A673 (cell line): ENCODE data around the gene AR. TPM values are rescaled to one million over a fixed set of nuclear protein-coding genes. Genes with fewer than 3 reads are reported as not detected.

Experiments used
- BruUV-seq: library from RNA; stranded (reverse); fragments of 400-500 nt; replicated peaks from 2 replicates; lab custom pipeline; 2021; lab: Mats Ljungman, UMichigan
- CTCF ChIA-PET: fragments of 300-600 bp; sonication (Branson Sonifier 250); formaldehyde crosslinking; loops from one replicate; lab custom pipeline; 2022; ENCODE audit warnings: antibody characterized with exemption; lab: Charles Lee
- POLR2A ChIA-PET: fragments of 300-600 bp; sonication (Branson Sonifier 250); formaldehyde crosslinking; loops from one replicate; lab custom pipeline; 2022; ENCODE audit warnings: antibody characterized with exemption; ENCODE audit not compliant: low non-redundant PET; lab: Charles Lee
- DNase-seq: peaks from one replicate; pipeline ENCODE4 v3.0.0-alpha.2; 2015; ENCODE audit warnings: low spot score
- H3K27ac ChIP-seq: fragments of 200-600 bp; sonication (generic); 2 replicates; pipeline ENCODE4 v1.5.1; 2016; ENCODE audit warnings: mixed run types, low read depth, mild to moderate bottlenecking, mixed read lengths, antibody characterized with exemption, low read length; ENCODE audit not compliant: poor library complexity, severe bottlenecking
- H3K27me3 ChIP-seq: fragments of 200-600 bp; sonication (generic); replicated peaks from 2 replicates; pipeline ENCODE4 v1.6.1; 2017; ENCODE audit warnings: mixed run types, low read depth, mild to moderate bottlenecking, mixed read lengths, antibody characterized with exemption, low read length; ENCODE audit not compliant: insufficient read depth, poor library complexity
- H3K36me3 ChIP-seq: fragments of 200-600 bp; sonication (generic); 2 replicates; pipeline ENCODE4 v1.6.1; 2016; ENCODE audit warnings: mixed run types, mild to moderate bottlenecking, mixed read lengths, antibody characterized with exemption, low read length; ENCODE audit not compliant: insufficient read depth, poor library complexity, severe bottlenecking
- H3K4me1 ChIP-seq: fragments of 200-600 bp; sonication (generic); 2 replicates; pipeline ENCODE4 v1.6.1; 2017; ENCODE audit warnings: mixed run types, mild to moderate bottlenecking, mixed read lengths, antibody characterized with exemption, low read length; ENCODE audit not compliant: insufficient read depth, poor library complexity, severe bottlenecking
- H3K4me3 ChIP-seq: fragments of 200-600 bp; sonication (generic); 2 replicates; pipeline ENCODE4 v1.5.1; 2016; ENCODE audit warnings: low read depth, mixed run types, mild to moderate bottlenecking, mixed read lengths, low read length; ENCODE audit not compliant: poor library complexity, severe bottlenecking
- H3K9me3 ChIP-seq: fragments of 200-600 bp; sonication (generic); 2 replicates; pipeline ENCODE4 v1.6.1; 2016; ENCODE audit warnings: mixed run types, low read depth, mild to moderate bottlenecking, mixed read lengths, antibody characterized with exemption, low read length; ENCODE audit not compliant: poor library complexity, severe bottlenecking
- CTCF ChIP-seq: fragments of 300-800, 200-600 bp; sonication (generic); conservative IDR thresholded peaks from 2 replicates; pipeline ENCODE4 v1.5.1; 2017; ENCODE audit warnings: low read depth, mild to moderate bottlenecking, antibody characterized with exemption, low read length, moderate library complexity, mixed read lengths
- EZH2 ChIP-seq: fragments of 200-600 bp; sonication (generic); IDR thresholded peaks from 2 replicates; pipeline ENCODE4 v1.6.1; 2017; ENCODE audit warnings: borderline replicate concordance, low read depth, mild to moderate bottlenecking, mixed read lengths, antibody characterized with exemption, low read length; ENCODE audit not compliant: poor library complexity, severe bottlenecking
- intact Hi-C: fragments of 100-400 bp; cut with micrococcal nuclease; formaldehyde crosslinking; loops from one replicate; pipeline ENCODE4 v1.10.0; 2022; ENCODE audit not compliant: unreplicated experiment
- total RNA-seq: library from RNA; stranded (reverse); gene quantifications from 2 replicates; pipeline ENCODE4 v1.2.3, GENCODE V29; 2021

Gene AR
- total RNA-seq, 1 experiment from 2014 or later, result 0.11 TPM

- TF ChIP-seq EZH2 (no peak), CTCF (no peak)
- no peaks in the 10 kb centered on the region for H3K4me1 ChIP-seq
- no peak for DNase-seq
- ChIA-PET POLR2A (no interaction called here), CTCF (no interaction called here)
- no peaks in the 10 kb centered on the region for H3K27me3 ChIP-seq
- no peak overlapping the region for H3K4me3 ChIP-seq
- no peak overlapping the region for H3K27ac ChIP-seq
- no peaks in the 10 kb centered on the region for H3K36me3 ChIP-seq
- no peaks in the 10 kb centered on the region for H3K9me3 ChIP-seq
- intact Hi-C loops, result no loop called here
- no TSS peak for BruUV-seq
Observed at GRCh38 chrX:67718926-67719325, 175.1 kb downstream of the AR start.

DNA sequence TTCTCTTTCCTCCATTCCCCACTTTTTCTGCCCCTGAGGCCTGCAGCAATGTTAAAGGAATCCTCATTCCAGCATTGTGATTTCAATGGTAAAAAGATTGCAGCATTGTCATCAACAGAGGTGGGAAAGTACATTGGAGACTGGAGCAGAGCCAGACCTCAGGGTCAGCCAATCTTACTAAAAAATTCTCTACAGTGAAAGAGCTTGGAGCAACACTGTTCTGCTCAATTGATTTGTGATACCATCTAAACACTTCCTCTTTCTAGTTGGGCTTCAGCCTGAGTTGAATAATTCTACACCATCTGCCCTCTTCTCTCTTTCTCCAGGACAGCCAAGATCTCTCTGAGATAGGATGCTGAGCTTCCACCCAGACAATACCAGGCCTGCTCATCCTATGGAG, 176.5 kb downstream of the AR start:
- TF ChIP-seq CTCF, result no peak
- no peak for TF ChIP-seq EZH2
- Histone ChIP-seq H3K4me3 (no peak overlapping the region), H3K36me3 (no peaks in the 10 kb centered on the region), H3K27ac (no peak overlapping the region), H3K4me1 (no peaks in the 10 kb centered on the region), H3K9me3 (no peaks in the 10 kb centered on the region), H3K27me3 (no peaks in the 10 kb centered on the region)
- ChIA-PET POLR2A (no interaction called here), CTCF (no interaction called here)
- DNase-seq, result no peak
- no TSS peak for BruUV-seq
- intact Hi-C loops, result no loop called here

GRCh38 chrX:67721321-67721720, 177.5 kb downstream of the AR start:
- intact Hi-C loops, result no loop called here
- no peak for DNase-seq
- H3K9me3 ChIP-seq, result no peaks in the 10 kb centered on the region

More at GRCh38 chrX:67721321-67721720, 177.5 kb downstream of the AR start:
- CTCF ChIA-PET, result no interaction called here
- no peaks in the 10 kb centered on the region for H3K36me3 ChIP-seq
- POLR2A ChIA-PET, result no interaction called here
- TF ChIP-seq EZH2, result no peak
- TF ChIP-seq CTCF, result no peak
- no peak overlapping the region for H3K4me3 ChIP-seq
- H3K4me1 ChIP-seq, result no peaks in the 10 kb centered on the region
- no peaks in the 10 kb centered on the region for H3K27me3 ChIP-seq
- no peak overlapping the region for H3K27ac ChIP-seq
- BruUV-seq, result no TSS peak
